ENCODE results near the gene STAG3.

DNA sequence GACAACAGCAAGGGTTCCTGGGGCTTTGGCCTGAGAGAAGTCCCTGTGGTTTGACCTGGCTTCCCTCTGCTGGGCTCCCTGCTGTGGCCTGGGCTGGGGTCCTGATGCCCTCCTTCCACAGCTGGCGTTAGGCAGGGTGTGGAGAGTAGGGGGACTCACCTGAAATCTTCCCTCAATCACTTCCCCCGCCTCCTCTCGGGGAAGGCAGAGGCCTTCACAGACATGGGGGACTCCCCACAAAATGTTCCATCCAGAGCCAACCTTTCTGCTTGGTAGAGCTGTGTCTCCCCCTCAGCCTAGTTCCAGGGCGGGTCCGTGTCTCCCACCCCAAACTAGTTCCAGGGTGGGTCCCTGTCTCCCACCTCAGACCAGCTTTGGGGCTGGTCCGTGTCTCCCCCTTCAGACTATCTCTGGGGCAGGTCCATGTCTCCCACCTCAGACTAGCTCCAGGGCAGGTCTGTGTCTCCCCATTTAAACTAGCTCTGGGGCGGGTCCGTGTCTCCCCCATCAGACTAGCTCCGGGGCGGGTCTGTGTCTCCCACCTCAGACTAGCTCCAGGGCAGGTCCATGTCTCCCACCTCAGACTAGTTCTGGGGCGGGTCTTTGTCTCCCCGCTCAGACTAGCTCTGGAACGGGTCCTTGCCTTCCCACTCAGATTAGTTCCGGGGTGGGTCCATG lies 44.2 kb downstream of the STAG3 start:
- TF ChIP-seq NFRKB (IDR thresholded peaks at IDR 0.05) = no peak
- no peak for TF ChIP-seq ELF4 (IDR thresholded peaks at IDR 0.05)
- TF ChIP-seq, protein P1, sequence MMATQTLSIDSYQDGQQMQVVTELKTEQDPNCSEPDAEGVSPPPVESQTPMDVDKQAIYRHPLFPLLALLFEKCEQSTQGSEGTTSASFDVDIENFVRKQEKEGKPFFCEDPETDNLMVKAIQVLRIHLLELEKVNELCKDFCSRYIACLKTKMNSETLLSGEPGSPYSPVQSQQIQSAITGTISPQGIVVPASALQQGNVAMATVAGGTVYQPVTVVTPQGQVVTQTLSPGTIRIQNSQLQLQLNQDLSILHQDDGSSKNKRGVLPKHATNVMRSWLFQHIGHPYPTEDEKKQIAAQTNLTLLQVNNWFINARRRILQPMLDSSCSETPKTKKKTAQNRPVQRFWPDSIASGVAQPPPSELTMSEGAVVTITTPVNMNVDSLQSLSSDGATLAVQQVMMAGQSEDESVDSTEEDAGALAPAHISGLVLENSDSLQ (IDR thresholded peaks at IDR 0.05) = no peak
- TF ChIP-seq FOXM1 (IDR thresholded peaks at IDR 0.05; ENCODE audit: borderline replicate concordance) = no peak
- no peak for TF ChIP-seq FOXK2 (IDR thresholded peaks at IDR 0.05)
- TF ChIP-seq BHLHE40 (IDR thresholded peaks at IDR 0.05; ENCODE audit: borderline replicate concordance) = no peak
- no peak for TF ChIP-seq SP1 (IDR thresholded peaks at IDR 0.05)
- no peak for TF ChIP-seq ARNT (IDR thresholded peaks at IDR 0.05)
